A549 (cell line): ENCODE measurements around the gene MBD3. TPM values are rescaled to one million over a fixed set of nuclear protein-coding genes. Genes with fewer than 3 reads are reported as not detected.

Experiments
- ATAC-seq, 2 experiments: fragments of 200-7000 bp in 1 of 2; fragments of >200 bp in 1 of 2; cut with Nextera tagmentation in 1 of 2; cut with Tn5 transposase in 1 of 2; 3 replicates each; pipeline versions ENCODE4 v1.8.0 to v1.9.1; 2018 to 2020; ENCODE audit warnings: mild to moderate bottlenecking in 1 of 2, moderate library complexity in 1 of 2
- CTCF ChIA-PET: fragments of 300-600 bp; sonication (Branson Sonifier 250); formaldehyde crosslinking; extraction: SDS; loops from one replicate; lab custom pipeline; 2021; ENCODE audit warnings: antibody characterized with exemption, inconsistent platforms; lab: Yijun Ruan, JAX
- POLR2A ChIA-PET: fragments of 350-600 bp; formaldehyde crosslinking; extraction: SDS; loops from one replicate; lab custom pipeline; 2021; ENCODE audit warnings: antibody characterized with exemption, inconsistent platforms; lab: Yijun Ruan, JAX
- DNase-seq, 2 experiments: peaks; one replicate each; pipeline versions ENCODE4 v3.0.0 to v3.0.0-alpha.2; 2011 to 2016; ENCODE audit warnings: low read depth in 1 of 2, low spot score in 1 of 2
- FAIRE-seq: peaks from 2 replicates; lab custom pipeline; 2011; peaks lifted over from hg19 to GRCh38; lab: Jason Lieb, UNC
- H3K27ac ChIP-seq, 2 experiments: fragments of >200 bp; sonication (Bioruptor Twin); formaldehyde crosslinking; 3 replicates each; pipeline ENCODE4 v1.5.1; 2016 to 2017
- H3K4me1 ChIP-seq: fragments of >200 bp; sonication (Bioruptor Twin); formaldehyde crosslinking; 3 replicates; pipeline ENCODE4 v1.6.1; 2016
- H3K4me2 ChIP-seq: fragments of >200 bp; sonication (Bioruptor Twin); formaldehyde crosslinking; 3 replicates; pipeline ENCODE4 v1.6.1; 2016
- H3K4me3 ChIP-seq: fragments of >200 bp; sonication (Bioruptor Twin); formaldehyde crosslinking; 3 replicates; pipeline ENCODE4 v1.5.1; 2016
- H3K9me3 ChIP-seq: fragments of >200 bp; sonication (Bioruptor Twin); formaldehyde crosslinking; 3 replicates; pipeline ENCODE4 v1.6.1; 2016
- BCL3 ChIP-seq: fragments of >200 bp; sonication (Bioruptor Twin); formaldehyde crosslinking; IDR thresholded peaks from 3 replicates; pipeline ENCODE4 v1.6.1; 2016
- FOSB ChIP-seq: fragments of 250-450 bp; sonication (Bioruptor Pico); IDR thresholded peaks from 2 replicates; pipeline ENCODE4 v1.5.0; 2020; ENCODE audit warnings: mild to moderate bottlenecking, moderate library complexity
- KDM1A ChIP-seq: fragments of 200-600 bp; sonication (generic); IDR thresholded peaks from 2 replicates; pipeline ENCODE4 v1.6.1; 2016; ENCODE audit warnings: low read depth, mild to moderate bottlenecking
- NR3C1 ChIP-seq: fragments of >200 bp; sonication (Bioruptor Twin); formaldehyde crosslinking; IDR thresholded peaks from 3 replicates; pipeline ENCODE4 v1.6.1; 2017
- POLR2A ChIP-seq: IDR thresholded peaks from 2 replicates; pipeline ENCODE4 v1.6.1; 2012; ENCODE audit warnings: mild to moderate bottlenecking, low read length
- RARB ChIP-seq: fragments of 250-450 bp; sonication (Bioruptor Pico); IDR thresholded peaks from 2 replicates; pipeline ENCODE4 v1.8.0; 2021; ENCODE audit warnings: mild to moderate bottlenecking, moderate library complexity
- WGBS: methylation state at CpG from one replicate; pipeline ENCODE4 v1.1.6; 2017; ENCODE audit errors: missing lambda C conversion rate; 5-methylcytosine and 5-hydroxymethylcytosine counted together
- polyA plus RNA-seq, 4 experiments: library from polyadenylated mRNA; depleted of rRNA in 3 of 4; stranded (reverse); fragments of >200 nt; fragmentation: RNase III in 1 of 4; extraction: RNeasy Plus Mini Kit Qiagen cat#74134 plus additional on column Dnase treatment in 1 of 4; gene quantifications; 2 replicates in 3 of 4; 3 replicates in 1 of 4; pipeline ENCODE4 v1.2.3, GENCODE V29; 2011 to 2017
- small RNA-seq, 6 experiments: library from RNA; depleted of rRNA; stranded (forward); fragments of <200 nt; gene quantifications; one replicate each; pipeline ENCODE3, GENCODE V24; 2012

MBD3 gene
- polyA plus RNA-seq, 2 of the 4 experiments (the other 2 are of a cell fraction) = 22.7 to 41.4 TPM

- 25% methylated on average over 2 of the region's 49 CpGs for WGBS
- ChIA-PET POLR2A (no interaction called here), CTCF (interaction anchor here (1.1 kb wide), 1 partner anchor 22 kb away, joined by 5 read pairs; no protein-coding TSS in a partner anchor)
- ATAC-seq = no peak
- TF ChIP-seq FOSB = no peak
- no peak for TF ChIP-seq BCL3
- no peak for TF ChIP-seq KDM1A
- TF ChIP-seq POLR2A = no peak
- TF ChIP-seq RARB (CRISPR knock-in tag) = no peak
- no peak for TF ChIP-seq NR3C1
- Histone ChIP-seq H3K4me1 (no peaks in the 10 kb centered on the region), H3K27ac (no peak overlapping the region), H3K4me3 (no peak overlapping the region), H3K9me3 (no peaks in the 10 kb centered on the region), H3K4me2 (peak overlapping the region; percentile 30; the same call in 1 of the 3 replicates)
- no peak for FAIRE-seq
- DNase-seq = peak in 1 of 2 experiments; percentile 31
These were observed 68.2 kb downstream of the MBD3 start for GRCh38 chr19:1524287-1524971.

Small RNA genes lying within 50 kb of the gene (small RNA-seq; reads per million reads assigned to genes)
- gene AC005943.2 = 0 reads per million in 6 experiments
- 0 to 0.04 (median 0) reads per million in 6 experiments for gene RN7SL477P
- gene RNU6-1223P = 0 reads per million in 6 experiments

Other genes starting within 250 kb of the MBD3 start
- 18.6 and 19.3 TPM in 2 replicates for gene NDUFS7, start 209.0 kb downstream of the MBD3 start, polyA plus RNA-seq (2011; rRNA removed)
- 68.4 to 72.8 TPM (median 68.9 TPM) in 3 replicates for gene NDUFS7, start 209.0 kb downstream of the MBD3 start, polyA plus RNA-seq (2017; fragmentation: RNase III; extraction: RNeasy Plus Mini Kit Qiagen cat#74134 plus additional on column Dnase treatment)
- gene GAMT, start 191.3 kb downstream of the MBD3 start, polyA plus RNA-seq (2011; rRNA removed) = 11.3 and 13.6 TPM in 2 replicates
- gene GAMT, start 191.3 kb downstream of the MBD3 start, polyA plus RNA-seq (2017; fragmentation: RNase III; extraction: RNeasy Plus Mini Kit Qiagen cat#74134 plus additional on column Dnase treatment) = 24.7 to 26.0 TPM (median 25.7 TPM) in 3 replicates
- 47.8 and 58.9 TPM in 2 replicates for gene DAZAP1, start 185.3 kb downstream of the MBD3 start, polyA plus RNA-seq (2011; rRNA removed)
- 86.3 to 87.7 TPM (median 86.5 TPM) in 3 replicates for gene DAZAP1, start 185.3 kb downstream of the MBD3 start, polyA plus RNA-seq (2017; fragmentation: RNase III; extraction: RNeasy Plus Mini Kit Qiagen cat#74134 plus additional on column Dnase treatment)
- 485 and 525 TPM in 2 replicates for gene RPS15, start 154.5 kb downstream of the MBD3 start, polyA plus RNA-seq (2011; rRNA removed)
- 1,370 to 1,458 TPM (median 1,378 TPM) in 3 replicates for gene RPS15, start 154.5 kb downstream of the MBD3 start, polyA plus RNA-seq (2017; fragmentation: RNase III; extraction: RNeasy Plus Mini Kit Qiagen cat#74134 plus additional on column Dnase treatment)
- 0.32 and 0.36 TPM in 2 replicates for gene APC2, start 142.7 kb downstream of the MBD3 start, polyA plus RNA-seq (2011; rRNA removed)
- gene APC2, start 142.7 kb downstream of the MBD3 start, polyA plus RNA-seq (2017; fragmentation: RNase III; extraction: RNeasy Plus Mini Kit Qiagen cat#74134 plus additional on column Dnase treatment) = 1.3 to 1.6 TPM (median 1.6 TPM) in 3 replicates
- gene C19orf25, start 113.7 kb downstream of the MBD3 start, polyA plus RNA-seq (2011; rRNA removed) = 6.5 and 8.2 TPM in 2 replicates
- 17.1 to 20.7 TPM (median 18.9 TPM) in 3 replicates for gene C19orf25, start 113.7 kb downstream of the MBD3 start, polyA plus RNA-seq (2017; fragmentation: RNase III; extraction: RNeasy Plus Mini Kit Qiagen cat#74134 plus additional on column Dnase treatment)
- 0.76 and 1.0 TPM in 2 replicates for gene PCSK4, start 102.5 kb downstream of the MBD3 start, polyA plus RNA-seq (2011; rRNA removed)
- gene PCSK4, start 102.5 kb downstream of the MBD3 start, polyA plus RNA-seq (2017; fragmentation: RNase III; extraction: RNeasy Plus Mini Kit Qiagen cat#74134 plus additional on column Dnase treatment) = 1.2 to 3.7 TPM (median 2.1 TPM) in 3 replicates
- 1.5 and 1.8 TPM in 2 replicates for gene REEP6, start 101.7 kb downstream of the MBD3 start, polyA plus RNA-seq (2011; rRNA removed)
- gene REEP6, start 101.7 kb downstream of the MBD3 start, polyA plus RNA-seq (2017; fragmentation: RNase III; extraction: RNeasy Plus Mini Kit Qiagen cat#74134 plus additional on column Dnase treatment) = 3.6 to 4.8 TPM (median 4.3 TPM) in 3 replicates
- 1.4 and 2.3 TPM in 2 replicates for gene ADAMTSL5, start 79.8 kb downstream of the MBD3 start, polyA plus RNA-seq (2011; rRNA removed)
- 3.0 to 4.1 TPM (median 3.1 TPM) in 3 replicates for gene ADAMTSL5, start 79.8 kb downstream of the MBD3 start, polyA plus RNA-seq (2017; fragmentation: RNase III; extraction: RNeasy Plus Mini Kit Qiagen cat#74134 plus additional on column Dnase treatment)
- gene PLK5, start 68.8 kb downstream of the MBD3 start, polyA plus RNA-seq (2011; rRNA removed) = not detected in 2 replicates
- not detected in 3 replicates for gene PLK5, start 68.8 kb downstream of the MBD3 start, polyA plus RNA-seq (2017; fragmentation: RNase III; extraction: RNeasy Plus Mini Kit Qiagen cat#74134 plus additional on column Dnase treatment)
- 1.4 and 2.1 TPM in 2 replicates for gene MEX3D, start 24.5 kb downstream of the MBD3 start, polyA plus RNA-seq (2011; rRNA removed)
- gene MEX3D, start 24.5 kb downstream of the MBD3 start, polyA plus RNA-seq (2017; fragmentation: RNase III; extraction: RNeasy Plus Mini Kit Qiagen cat#74134 plus additional on column Dnase treatment) = 6.6 to 7.5 TPM (median 7.1 TPM) in 3 replicates
- gene UQCR11, start 12.6 kb upstream of the MBD3 start, polyA plus RNA-seq (2011; rRNA removed) = 111 and 136 TPM in 2 replicates
- gene UQCR11, start 12.6 kb upstream of the MBD3 start, polyA plus RNA-seq (2017; fragmentation: RNase III; extraction: RNeasy Plus Mini Kit Qiagen cat#74134 plus additional on column Dnase treatment) = 152 to 167 TPM (median 159 TPM) in 3 replicates
- 21.3 and 25.6 TPM in 2 replicates for gene TCF3, start 59.8 kb upstream of the MBD3 start, polyA plus RNA-seq (2011; rRNA removed)
- gene TCF3, start 59.8 kb upstream of the MBD3 start, polyA plus RNA-seq (2017; fragmentation: RNase III; extraction: RNeasy Plus Mini Kit Qiagen cat#74134 plus additional on column Dnase treatment) = 49.5 to 55.9 TPM (median 52.6 TPM) in 3 replicates
- gene ONECUT3, start 160.6 kb upstream of the MBD3 start, polyA plus RNA-seq (2011; rRNA removed) = not detected in 2 replicates
- gene ONECUT3, start 160.6 kb upstream of the MBD3 start, polyA plus RNA-seq (2017; fragmentation: RNase III; extraction: RNeasy Plus Mini Kit Qiagen cat#74134 plus additional on column Dnase treatment) = 0.01 TPM in 1 of 3 replicates, not detected in the others
- 2.7 and 4.7 TPM in 2 replicates for gene ATP8B3, start 219.4 kb upstream of the MBD3 start, polyA plus RNA-seq (2011; rRNA removed)
- 3.2 to 4.2 TPM (median 3.9 TPM) in 3 replicates for gene ATP8B3, start 219.4 kb upstream of the MBD3 start, polyA plus RNA-seq (2017; fragmentation: RNase III; extraction: RNeasy Plus Mini Kit Qiagen cat#74134 plus additional on column Dnase treatment)